KG1 (cell line): ENCODE results near the gene TTC1.
"Not testable (repeated sequence)": the region's sequence is repeated elsewhere in the genome, so short reads cannot be mapped to it uniquely, and the experiment has no call there.

ENCODE experiments used
- DNase-seq: peaks from one replicate; lab custom pipeline; 2025; lab: John Stamatoyannopoulos, UW

TTC1 gene

DNA sequence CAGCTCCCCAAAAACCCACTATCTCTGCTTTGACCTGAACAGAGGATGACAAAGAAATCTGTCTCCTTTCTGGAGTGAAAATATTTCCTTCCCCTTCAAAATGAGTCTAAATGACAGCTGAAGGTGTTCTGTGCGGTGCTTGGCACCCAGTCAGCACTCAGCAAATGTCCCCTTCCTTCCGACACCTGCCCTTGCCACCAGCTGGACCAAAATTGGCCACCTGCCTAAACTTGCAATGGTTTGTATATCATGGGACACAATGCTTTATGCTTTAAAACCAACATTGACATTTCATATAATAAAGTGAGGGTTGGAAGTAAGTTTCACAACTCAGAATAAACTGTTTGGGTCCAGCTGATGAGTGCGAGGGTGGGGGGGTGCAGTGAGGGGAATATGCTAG, 7.5 kb upstream of the TTC1 start:
- no peak for DNase-seq

DNA sequence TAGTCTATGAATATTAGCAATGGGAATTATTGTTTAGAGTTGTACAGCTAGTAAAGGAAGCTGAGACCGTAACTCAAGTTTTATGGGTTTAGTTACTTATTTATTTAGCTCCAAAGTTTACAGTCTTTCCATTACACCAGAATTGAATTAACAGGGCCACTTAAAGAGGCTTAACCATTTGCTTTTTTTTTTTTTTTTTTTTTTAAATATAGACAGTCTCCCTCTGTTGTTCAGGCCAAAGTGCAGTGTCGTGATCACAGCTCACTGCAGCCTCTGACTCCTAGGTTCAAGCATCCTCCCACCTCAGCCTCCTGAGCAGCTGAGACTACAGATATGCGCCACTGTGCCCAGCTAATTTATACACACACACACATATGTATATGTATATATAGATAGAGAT, 1.4 kb upstream of the TTC1 start:
- DNase-seq: no peak

DNA sequence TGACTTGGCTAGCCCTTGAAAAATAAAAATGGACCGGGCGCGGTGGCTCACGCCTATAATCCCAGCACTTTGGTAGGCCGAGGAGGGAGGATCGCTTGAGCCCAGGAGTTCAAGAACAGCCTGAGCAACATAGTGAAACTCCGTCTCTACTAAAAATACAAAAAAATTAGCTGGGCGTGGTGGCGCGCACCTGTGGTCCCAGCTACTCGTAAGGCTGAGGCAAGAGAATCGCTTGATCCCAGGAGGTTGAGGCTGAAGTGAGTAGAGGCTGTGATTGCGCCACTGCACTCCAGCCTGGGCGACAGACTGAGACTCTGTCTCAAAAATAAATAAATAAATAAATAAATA, 436 bp upstream of the TTC1 start:
- not testable (repeated sequence) for DNase-seq

DNA sequence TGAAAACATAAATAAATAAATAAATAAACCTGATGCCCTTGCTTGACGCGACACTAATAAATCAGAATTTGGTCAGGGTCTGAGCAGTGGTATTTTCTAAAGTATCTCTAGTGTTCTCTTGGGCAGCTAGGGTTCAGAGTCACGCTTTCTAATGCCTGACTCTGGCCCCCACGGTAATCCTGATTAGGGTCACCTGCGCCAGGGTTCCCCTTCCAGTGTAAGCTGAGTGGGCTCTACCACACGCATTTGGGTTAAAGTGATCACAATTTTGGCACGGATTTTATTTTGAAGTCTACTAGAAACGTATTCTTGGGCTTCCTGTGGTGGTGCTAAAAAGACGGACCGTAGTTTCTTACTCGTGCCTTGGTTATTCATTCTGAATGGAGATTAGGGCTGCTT, 651 bp downstream of the TTC1 start:
- no peak for DNase-seq

DNA sequence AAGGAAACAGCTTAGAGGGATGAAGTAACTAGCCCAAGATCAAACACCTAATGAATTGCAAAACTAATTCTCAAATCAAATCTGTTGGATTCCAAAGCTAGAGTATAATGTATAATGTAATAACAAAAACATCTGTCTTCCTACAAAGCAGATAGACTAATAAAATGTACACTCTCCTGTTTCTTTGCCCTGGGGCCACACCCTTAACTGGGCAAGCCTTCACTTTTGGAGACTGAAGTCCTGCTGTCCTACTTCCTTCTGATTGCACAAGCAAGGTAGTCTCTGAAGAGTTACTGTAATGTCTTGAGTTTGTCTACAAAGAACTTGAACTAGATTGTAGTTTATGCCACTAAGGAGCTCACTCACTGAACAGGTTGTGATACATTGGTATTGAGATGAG, 2.5 kb downstream of the TTC1 start:
- DNase-seq: no peak

DNA sequence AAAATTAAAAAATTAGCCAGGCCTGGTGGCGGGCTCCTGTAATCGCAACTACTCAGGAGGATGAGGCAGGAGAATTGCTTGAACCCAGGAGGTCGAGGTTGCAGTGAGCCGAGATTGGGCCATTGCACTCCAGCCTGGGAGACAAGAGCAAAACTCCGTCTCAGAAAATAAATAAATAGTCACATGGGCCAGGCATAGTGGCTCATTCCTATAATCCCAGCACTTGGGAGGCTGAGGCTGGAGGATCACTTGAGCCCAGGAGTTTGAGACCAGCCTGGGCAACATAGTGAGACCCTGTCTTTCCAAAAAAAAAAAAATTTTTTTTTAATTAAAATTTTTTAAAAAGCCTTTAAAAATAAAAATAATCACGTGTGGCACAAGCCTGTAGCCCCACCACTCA, 5.3 kb downstream of the TTC1 start:
- not testable (repeated sequence) for DNase-seq

DNA sequence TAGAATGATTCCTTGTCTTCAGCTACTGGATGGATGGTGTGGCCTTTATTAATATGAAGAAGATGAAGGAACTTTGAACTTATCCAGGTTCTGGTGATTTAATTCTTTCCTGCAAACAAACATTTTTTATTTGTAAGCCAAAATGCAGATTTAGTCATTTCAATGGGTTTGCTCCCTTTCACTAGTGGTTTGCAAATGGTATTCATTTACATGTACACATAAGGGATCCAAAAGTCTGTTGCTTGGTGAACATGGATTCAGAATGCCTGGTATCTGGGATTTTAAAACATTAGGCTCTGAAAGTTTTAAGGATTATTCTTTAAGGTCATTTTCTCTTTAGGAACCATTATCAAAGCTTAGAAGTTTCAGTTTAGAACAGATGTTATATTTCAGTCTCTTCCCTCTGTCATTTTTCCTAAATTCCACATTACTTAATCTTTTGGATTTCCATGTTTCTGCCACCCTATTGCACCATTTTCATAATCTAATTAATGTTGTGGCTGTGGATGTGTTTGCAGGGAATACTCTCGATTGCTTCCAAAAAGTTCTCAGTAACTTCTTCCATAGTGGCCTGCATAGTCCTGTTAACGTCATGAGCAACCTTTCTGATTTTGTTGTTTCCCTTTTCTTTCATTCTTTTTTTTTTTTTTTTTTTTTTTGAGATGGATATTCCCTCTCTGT, 10.1 kb downstream of the TTC1 start:
- DNase-seq: no peak

DNA sequence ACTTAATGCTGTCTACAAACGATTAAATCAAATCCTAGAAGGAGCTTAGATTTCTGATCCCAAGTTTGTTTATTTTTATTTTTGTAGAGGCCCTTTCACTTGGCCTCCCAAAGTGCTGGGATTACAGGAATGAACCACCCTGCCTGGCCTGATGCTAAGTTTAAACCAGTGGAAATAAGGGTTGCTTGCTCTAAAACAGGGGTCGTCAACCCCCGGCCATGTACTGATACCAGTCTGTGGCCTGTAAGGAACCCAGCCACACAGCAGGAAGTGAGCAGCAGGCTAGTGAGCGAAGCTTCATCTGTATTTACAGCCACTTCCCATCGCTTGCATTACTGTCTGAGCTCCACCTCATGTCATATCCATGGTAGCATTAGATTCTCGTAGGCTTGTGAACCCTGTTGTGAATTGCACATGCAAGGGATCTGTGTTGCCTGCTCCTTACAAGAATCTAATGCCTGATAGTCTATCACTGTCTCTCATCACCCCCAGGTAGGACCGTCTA, 11.4 kb downstream of the TTC1 start:
- DNase-seq: no peak

DNA sequence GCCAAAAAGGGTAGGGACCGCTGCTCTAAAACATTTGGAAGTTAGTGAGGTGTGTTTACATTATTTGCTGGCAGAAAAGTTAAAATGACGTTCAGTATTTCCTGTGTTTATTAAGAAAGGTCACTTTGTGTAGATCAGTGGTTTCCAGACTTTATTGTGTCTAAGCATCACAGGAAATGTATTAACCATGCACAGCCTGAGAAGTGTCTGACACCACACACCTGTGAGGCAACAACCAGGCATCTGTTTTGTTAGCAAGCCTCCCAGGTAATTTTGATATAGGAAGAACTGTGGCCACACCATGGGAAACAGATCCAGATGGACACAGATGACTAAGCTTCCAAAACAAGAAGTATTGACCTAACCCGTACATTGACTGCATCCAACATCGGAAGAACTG, 12.0 kb downstream of the TTC1 start:
- no peak for DNase-seq

DNA sequence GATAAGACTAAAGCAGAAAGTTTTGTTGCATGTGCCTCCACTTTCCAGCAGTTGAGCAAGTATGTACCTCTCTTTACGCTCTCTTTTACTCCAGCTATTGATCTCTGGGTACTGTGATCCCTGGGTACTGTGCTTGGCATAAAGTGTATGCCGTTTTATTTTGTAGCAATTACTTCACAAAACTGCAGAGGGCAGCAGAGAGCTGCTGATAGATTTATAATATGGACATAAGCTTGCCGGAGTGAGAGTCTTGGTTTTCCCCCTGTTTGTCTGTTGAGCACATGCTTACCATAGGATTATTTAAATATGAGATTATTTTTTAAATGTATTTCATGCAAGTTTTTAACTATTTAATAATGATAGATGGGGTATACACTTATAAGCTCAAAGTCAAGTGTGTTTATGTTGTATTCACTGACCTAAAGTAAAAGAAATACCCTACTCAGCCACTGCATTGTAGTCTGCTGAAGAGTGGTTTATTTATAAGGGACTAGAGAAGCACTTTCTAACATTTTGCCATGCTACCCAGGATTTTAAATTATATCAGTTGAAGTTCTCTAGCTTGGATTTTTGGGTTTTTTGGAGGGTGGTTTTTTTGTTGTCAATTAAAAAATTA, 13.0 kb downstream of the TTC1 start:
- no peak for DNase-seq

DNA sequence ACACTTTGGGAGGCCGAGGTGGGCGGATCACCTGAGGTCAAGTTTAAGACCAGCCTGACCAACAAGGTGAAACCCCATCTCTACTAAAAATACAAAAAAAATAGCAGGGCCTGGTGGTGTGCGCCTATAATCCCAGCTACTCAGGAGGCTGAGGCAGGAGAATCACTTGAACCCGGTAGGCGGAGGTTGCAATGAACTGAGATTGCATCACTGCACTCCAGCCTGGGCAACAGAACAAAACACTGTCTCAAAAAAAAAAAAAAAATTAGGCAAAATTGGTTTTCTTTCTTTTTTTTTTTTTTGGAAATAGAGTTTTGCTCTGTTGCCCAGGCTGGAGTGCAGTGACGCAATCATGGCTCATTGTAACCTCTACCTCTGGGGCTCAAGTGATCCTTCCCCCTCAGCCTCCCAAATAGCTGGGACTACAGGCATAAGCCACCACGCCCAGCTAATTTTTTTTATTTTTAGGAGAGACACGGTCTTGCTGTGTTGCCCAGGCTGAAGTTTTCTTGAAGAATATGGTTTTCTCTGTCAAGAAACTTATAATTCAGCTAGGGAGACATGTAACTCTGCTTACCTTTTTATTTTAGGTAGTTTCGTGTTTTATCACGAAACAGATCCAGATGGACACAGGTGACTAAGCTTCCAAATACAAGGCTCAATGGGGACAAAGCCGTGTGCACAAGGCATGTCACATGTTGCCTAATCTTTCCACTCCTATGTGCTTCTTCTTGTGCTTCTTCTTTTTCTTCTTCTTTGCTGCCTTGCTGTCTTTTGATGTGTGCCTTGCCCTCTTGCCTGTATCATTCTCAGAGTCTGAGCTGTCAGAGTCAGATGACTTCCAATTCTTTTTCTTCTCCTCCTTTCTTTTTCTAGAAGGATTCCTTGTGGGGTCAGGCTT, 14.3 kb downstream of the TTC1 start:
- no peak for DNase-seq

DNA sequence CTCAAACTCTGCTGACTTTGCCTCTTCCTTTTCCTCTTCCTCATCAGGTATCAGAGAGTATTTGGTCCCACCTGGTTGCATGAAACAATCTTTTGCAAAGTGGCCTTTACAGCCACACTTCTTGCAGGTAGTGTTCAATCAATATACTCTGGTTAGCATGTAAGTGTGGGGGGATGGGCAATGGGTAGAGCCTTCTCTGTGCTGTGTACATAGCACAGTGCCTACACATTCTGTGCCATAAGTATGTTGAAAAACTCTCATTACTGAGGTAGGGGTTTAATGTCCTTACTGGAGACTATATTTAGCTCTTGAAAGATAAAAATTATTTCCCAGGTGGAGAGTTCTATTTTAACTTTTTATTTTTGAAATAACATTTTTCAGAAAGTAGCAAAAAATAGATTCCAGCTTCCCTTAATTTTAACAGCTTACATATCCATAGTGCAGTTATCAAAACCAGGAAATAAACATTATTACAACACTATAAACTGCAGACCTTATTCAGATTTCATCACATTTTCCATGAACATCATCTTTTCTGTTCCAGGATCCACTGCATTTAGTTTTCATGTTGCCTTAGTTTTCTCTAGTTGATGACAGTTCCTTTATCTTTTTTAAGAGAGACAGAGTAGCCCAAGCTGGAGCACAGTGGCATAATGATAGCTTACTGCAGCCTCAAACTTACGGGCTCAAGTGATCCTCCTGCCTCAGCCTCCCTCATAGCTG, 15.1 kb downstream of the TTC1 start:
- no peak for DNase-seq

DNA sequence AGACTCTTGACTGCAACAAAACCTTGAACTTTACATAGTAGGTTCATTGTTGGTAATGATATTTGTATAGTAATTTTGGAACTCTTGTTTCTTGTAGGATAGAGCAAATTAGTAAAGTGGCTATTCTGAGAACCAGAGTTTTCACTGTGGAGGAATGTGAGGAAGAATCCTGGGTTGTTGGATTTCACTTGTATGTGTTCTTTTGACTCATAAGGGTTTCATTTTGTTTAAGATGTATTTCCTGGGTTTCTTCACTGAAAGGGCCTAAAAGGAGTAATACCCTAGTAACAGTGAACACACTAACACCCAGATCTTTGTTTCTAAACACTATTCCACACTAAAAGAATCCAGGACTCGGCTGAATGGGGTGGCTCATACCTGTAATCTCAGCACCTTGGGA, 20.1 kb downstream of the TTC1 start:
- DNase-seq: no peak

DNA sequence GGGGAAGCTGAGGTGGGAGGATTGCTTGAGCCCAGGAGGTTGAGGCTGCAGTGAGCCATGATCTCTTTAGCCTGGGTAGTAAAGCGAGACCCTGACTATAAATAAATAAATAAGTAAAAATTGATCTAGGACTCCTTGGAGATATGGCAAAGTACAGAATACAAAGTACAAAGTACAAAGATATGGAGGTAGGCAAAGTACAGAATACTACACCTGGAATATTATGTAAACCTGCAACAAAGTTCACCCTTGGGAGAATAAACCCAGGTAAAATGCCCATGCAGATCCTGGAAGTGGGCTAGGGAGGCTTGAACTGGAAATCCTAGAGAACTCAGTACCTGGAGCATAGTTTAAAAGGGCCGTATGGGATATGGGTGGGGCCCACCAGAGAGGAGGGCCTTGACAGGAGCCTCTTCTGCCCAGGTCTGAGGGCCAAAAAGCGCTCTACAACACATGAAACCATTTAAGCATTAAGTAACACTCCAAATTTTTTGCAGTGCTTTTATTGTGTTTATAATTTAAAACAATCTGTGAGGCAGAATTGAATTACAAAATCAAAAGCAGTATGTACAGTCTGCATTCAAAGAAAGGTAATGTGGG, 20.7 kb downstream of the TTC1 start:
- no peak for DNase-seq

DNA sequence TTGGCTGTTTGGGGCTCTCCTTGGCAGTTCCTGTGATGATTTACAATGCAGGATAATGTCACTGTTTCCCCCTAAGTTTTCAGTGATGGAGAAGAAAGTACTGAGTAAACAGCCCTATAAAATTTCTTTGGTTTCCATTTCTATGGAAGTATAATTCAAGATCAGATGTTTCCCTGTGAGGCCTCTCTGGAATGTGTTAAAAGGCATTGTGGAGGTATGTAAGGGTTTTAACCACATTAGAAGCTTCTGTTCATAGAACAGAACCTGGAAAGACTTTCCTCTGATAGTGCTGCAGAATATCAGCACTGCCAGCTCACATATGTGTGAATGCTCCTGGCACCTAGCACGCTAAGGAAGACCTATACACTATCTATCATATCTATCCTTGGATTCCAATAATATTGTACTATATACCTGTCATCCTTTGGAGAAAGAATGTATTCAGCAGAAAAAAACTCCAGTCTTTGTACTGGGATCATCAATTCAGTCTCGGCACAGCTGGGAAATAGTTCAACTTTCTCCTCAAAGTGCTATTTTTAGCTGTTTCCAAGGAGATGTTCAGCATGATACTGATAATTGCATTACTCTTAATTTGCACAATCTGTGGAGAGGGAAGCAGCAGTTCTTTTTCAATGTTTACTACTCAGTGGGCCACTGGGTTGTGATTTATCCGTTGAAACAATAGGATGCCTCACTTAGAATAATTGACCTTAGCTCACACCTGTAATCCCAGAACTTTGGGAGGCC, 21.9 kb downstream of the TTC1 start:
- DNase-seq: no peak

DNA sequence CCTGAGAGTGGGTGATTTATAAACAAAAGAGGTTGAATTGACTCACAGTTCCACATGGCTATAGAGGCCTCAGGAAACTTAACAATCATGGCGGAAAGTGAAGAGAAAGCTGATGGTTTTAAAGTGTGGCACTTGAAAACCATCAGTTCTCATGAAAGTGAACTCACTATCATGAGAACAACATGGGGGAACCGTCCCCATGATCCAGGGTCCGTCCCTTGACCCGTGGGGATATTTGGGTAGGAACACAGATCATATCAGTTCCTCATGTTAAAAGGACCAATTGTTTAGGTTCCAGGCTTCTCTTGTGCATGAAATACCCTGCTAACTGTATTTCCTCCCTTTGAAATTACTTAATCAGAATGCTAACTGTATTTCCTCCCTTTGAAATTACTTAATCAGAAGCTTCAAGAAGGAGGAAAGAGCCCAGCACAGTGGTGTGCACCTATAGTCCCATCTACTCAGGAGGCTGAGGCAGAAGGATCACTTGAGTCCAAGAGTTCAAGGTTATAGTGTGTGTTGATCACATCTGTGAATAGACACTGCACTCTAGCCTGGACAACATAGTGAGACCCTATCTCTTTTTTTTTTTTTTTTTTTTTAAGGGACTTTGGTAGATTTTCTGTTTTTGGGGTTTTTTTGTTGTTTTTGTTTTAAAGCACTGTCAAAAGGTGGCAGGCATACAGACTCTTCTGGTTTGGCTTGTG, 24.8 kb downstream of the TTC1 start:
- no peak for DNase-seq

DNA sequence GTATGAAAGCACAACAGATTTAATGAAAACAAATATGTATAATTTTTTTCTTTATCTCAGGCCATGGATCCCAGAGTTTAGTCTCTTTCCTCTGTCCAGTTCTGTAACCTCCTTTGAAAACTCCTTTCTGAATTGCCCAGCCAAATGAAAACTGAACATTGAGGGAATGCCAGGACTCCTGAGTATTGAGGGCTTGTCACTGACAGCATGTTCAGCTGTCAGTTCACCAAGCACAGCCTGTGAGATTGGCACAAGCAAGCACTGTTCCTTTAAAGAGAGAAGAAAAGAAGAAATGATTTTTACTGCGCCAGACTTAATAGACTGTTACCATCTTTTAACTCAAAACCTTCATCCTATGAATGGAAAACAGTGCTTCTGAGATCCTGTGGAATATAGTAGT, 27.3 kb downstream of the TTC1 start:
- DNase-seq: no peak

DNA sequence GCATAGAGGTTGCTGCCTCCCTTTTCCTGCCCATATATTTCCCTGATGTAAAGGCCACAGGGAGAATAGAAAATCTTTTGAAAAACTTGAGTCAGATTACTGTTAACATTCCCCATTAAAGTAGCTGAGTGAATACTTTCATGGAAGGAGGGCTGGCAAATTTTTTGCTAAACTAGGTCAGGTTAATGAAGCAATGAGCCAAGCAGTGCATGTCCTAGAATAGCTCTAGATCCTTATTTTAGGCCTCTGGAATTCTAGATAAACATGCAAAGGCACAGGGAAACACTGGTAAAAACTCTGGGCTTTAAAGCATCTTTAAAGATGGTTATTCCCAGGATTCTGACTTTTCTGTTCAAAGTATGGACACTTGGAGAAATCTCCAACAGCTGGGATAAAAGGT, 27.9 kb downstream of the TTC1 start:
- DNase-seq: no peak

DNA sequence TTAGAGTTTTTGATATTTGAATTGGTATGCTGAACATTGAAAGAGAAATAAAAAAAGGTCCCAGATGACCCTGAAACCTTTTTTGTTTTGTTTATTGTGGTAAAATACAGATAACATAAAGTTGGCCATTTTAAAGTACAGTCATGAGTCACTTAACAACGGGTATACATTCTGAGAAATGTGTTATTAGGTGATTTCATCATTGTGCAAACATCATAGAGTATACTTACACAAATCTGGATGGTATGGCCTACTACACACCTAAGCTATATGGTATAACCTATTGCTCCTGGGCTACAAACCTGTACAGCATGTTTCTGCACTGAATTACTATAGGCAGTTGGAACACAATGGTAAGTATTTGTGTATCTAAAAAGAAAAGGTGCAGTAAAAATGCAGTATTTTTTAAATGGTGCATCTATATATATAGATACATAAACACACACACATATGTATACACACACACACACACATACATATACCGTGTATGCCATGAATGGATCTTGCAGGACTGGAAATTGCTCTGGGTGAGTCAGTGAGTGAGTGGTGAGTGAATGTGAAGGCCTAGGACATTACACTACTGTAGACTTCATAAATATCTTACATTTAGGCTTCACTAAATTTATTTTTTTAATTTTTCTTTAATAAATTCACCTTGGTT, 31.0 kb downstream of the TTC1 start:
- no peak for DNase-seq

DNA sequence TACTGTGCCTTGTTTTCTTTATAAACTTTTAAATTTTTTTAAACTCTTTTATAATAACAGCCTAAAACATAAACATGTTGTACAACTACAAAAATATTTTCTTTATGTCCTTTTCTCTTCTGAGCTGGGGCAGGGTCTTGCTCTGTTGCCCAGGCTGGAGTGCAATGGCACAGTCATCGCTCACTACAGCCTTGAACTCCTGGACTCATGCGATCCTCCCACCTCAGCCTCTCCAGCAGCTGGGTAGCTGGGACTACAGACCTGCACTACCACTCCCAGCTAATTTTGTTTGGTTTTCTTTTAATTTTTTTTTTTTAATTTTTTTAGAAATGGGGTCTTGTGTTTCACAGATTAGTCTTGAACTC, 31.5 kb downstream of the TTC1 start:
- no peak for DNase-seq
